Measurements from ENCODE around the gene GRIP1.

GRIP1 gene

GRCh38 chr12:66516561-66516960 is 162.3 kb downstream of the GRIP1 start:
- H3K4me1 ChIP-seq (ENCODE audit: low read length), result no peaks in the 10 kb centered on the region
- H3K4me3 ChIP-seq (ENCODE audit: low read length), result no peak overlapping the region
- no peaks in the 10 kb centered on the region for H3F3A ChIP-seq (ENCODE audit: insufficient read depth, low read length)
- no peaks in the 10 kb centered on the region for H3K79me2 ChIP-seq (ENCODE audit: low read length)
- H2AFZ ChIP-seq (ENCODE audit: low read length), result no peak overlapping the region
- H3K27ac ChIP-seq (ENCODE audit: low read length), result no peak overlapping the region
- H3K4me2 ChIP-seq (ENCODE audit: low read depth, low read length), result no peak overlapping the region
- no peak overlapping the region for H3K9ac ChIP-seq (ENCODE audit: low read length)
- H3K9me2 ChIP-seq (replicated peaks; ENCODE audit: insufficient read depth, low read length), result no peaks in the 10 kb centered on the region
- TF ChIP-seq EZH2phosphoT487 (IDR thresholded peaks at IDR 0.05; ENCODE audit: low read length) (no peak), EZH2 (optimal IDR thresholded peaks at IDR 0.05; ENCODE audit: low read depth, low read length) (no peak), CTCF (IDR thresholded peaks at IDR 0.05; ENCODE audit: low read length) (no peak)
- H3K9me3 ChIP-seq (replicated peaks; ENCODE audit: insufficient read depth, low read length), result no peaks in the 10 kb centered on the region
- no peak for DNase-seq
- H3K27me3 ChIP-seq (replicated peaks; ENCODE audit: insufficient read depth, low read length), result no peaks in the 10 kb centered on the region
- H3K36me3 ChIP-seq (replicated peaks; ENCODE audit: insufficient read depth, low read length), result no peaks in the 10 kb centered on the region
- no peaks in the 10 kb centered on the region for H4K20me1 ChIP-seq (ENCODE audit: insufficient read depth, low read length)

GRCh38 chr12:66516133-66516532 is 162.7 kb downstream of the GRIP1 start:
- Histone ChIP-seq H3K79me2 (ENCODE audit: low read length) (no peaks in the 10 kb centered on the region), H3K4me1 (ENCODE audit: low read length) (no peaks in the 10 kb centered on the region), H3K36me3 (replicated peaks; ENCODE audit: insufficient read depth, low read length) (no peaks in the 10 kb centered on the region), H3F3A (ENCODE audit: insufficient read depth, low read length) (no peaks in the 10 kb centered on the region), H2AFZ (ENCODE audit: low read length) (no peak overlapping the region), H4K20me1 (ENCODE audit: insufficient read depth, low read length) (no peaks in the 10 kb centered on the region), H3K9me2 (replicated peaks; ENCODE audit: insufficient read depth, low read length) (no peaks in the 10 kb centered on the region), H3K9me3 (replicated peaks; ENCODE audit: insufficient read depth, low read length) (no peaks in the 10 kb centered on the region), H3K9ac (ENCODE audit: low read length) (no peak overlapping the region), H3K27ac (ENCODE audit: low read length) (no peak overlapping the region), H3K4me3 (ENCODE audit: low read length) (no peak overlapping the region), H3K4me2 (ENCODE audit: low read depth, low read length) (no peak overlapping the region), H3K27me3 (replicated peaks; ENCODE audit: insufficient read depth, low read length) (no peaks in the 10 kb centered on the region)
- TF ChIP-seq EZH2phosphoT487 (IDR thresholded peaks at IDR 0.05; ENCODE audit: low read length) (no peak), CTCF (IDR thresholded peaks at IDR 0.05; ENCODE audit: low read length) (no peak), EZH2 (optimal IDR thresholded peaks at IDR 0.05; ENCODE audit: low read depth, low read length) (no peak)
- no peak for DNase-seq

GRCh38 chr12:66514581-66514980 is 164.3 kb downstream of the GRIP1 start:
- Histone ChIP-seq H4K20me1 (ENCODE audit: insufficient read depth, low read length) (no peaks in the 10 kb centered on the region), H3K9me3 (replicated peaks; ENCODE audit: insufficient read depth, low read length) (no peaks in the 10 kb centered on the region), H3K4me3 (ENCODE audit: low read length) (no peak overlapping the region), H3K4me1 (ENCODE audit: low read length) (no peaks in the 10 kb centered on the region), H3K9ac (ENCODE audit: low read length) (no peak overlapping the region), H3K79me2 (ENCODE audit: low read length) (no peaks in the 10 kb centered on the region), H3K4me2 (ENCODE audit: low read depth, low read length) (no peak overlapping the region), H3K9me2 (replicated peaks; ENCODE audit: insufficient read depth, low read length) (no peaks in the 10 kb centered on the region), H3K27me3 (replicated peaks; ENCODE audit: insufficient read depth, low read length) (no peaks in the 10 kb centered on the region), H3K27ac (ENCODE audit: low read length) (no peak overlapping the region), H2AFZ (ENCODE audit: low read length) (no peak overlapping the region), H3K36me3 (replicated peaks; ENCODE audit: insufficient read depth, low read length) (no peaks in the 10 kb centered on the region), H3F3A (ENCODE audit: insufficient read depth, low read length) (no peaks in the 10 kb centered on the region)
- DNase-seq, result no peak
- TF ChIP-seq EZH2 (optimal IDR thresholded peaks at IDR 0.05; ENCODE audit: low read depth, low read length) (no peak), EZH2phosphoT487 (IDR thresholded peaks at IDR 0.05; ENCODE audit: low read length) (no peak), CTCF (IDR thresholded peaks at IDR 0.05; ENCODE audit: low read length) (no peak)
